ENCODE data around the gene SLC39A11.

GRCh38 chr17:72968798-72969197 is 123.7 kb downstream of the SLC39A11 start:
- no peak for TF ChIP-seq POLR2A (IDR thresholded peaks at IDR 0.05)
- no peak for TF ChIP-seq CTCF (IDR thresholded peaks at IDR 0.05)

All from thyroid gland (tissue), 4 donors.